Glutamatergic neuron (in vitro differentiated cells): ENCODE data around the gene RPS29. TPM values are rescaled to one million over a fixed set of nuclear protein-coding genes. Genes with fewer than 3 reads are reported as not detected.

ENCODE experiments used
- DNase-seq: peaks from one replicate; pipeline ENCODE4 v3.0.0; 2022
- H3K27ac Mint-ChIP-seq: one replicate; pipeline ENCODE4 v1.8.0; 2020; ENCODE audit warnings: mild to moderate bottlenecking, mixed read lengths, inconsistent platforms; ENCODE audit not compliant: unreplicated experiment
- H3K27me3 Mint-ChIP-seq: one replicate; pipeline ENCODE4 v1.8.0; 2020; ENCODE audit warnings: mild to moderate bottlenecking, moderate library complexity, mixed read lengths, inconsistent platforms; ENCODE audit not compliant: unreplicated experiment
- H3K36me3 Mint-ChIP-seq: one replicate; pipeline ENCODE4 v1.8.0; 2020; ENCODE audit warnings: mild to moderate bottlenecking, mixed read lengths, inconsistent platforms; ENCODE audit not compliant: unreplicated experiment
- H3K4me1 Mint-ChIP-seq: one replicate; pipeline ENCODE4 v1.8.0; 2020; ENCODE audit warnings: mild to moderate bottlenecking, low read depth, mixed read lengths, inconsistent platforms; ENCODE audit not compliant: unreplicated experiment
- H3K4me3 Mint-ChIP-seq: one replicate; pipeline ENCODE4 v1.8.0; 2020; ENCODE audit warnings: mild to moderate bottlenecking, mixed read lengths, inconsistent platforms; ENCODE audit not compliant: unreplicated experiment
- H3K9me3 Mint-ChIP-seq: one replicate; pipeline ENCODE4 v1.8.0; 2020; ENCODE audit warnings: mild to moderate bottlenecking, moderate library complexity, mixed read lengths, inconsistent platforms; ENCODE audit not compliant: unreplicated experiment
- CTCF ChIP-seq: fragments of 200-600 bp; sonication (generic); IDR thresholded peaks from one replicate; pipeline ENCODE4 v1.5.0; 2021; ENCODE audit not compliant: partially characterized antibody, unreplicated experiment
- total RNA-seq: library from RNA; stranded (reverse); fragmentation: NEBNext Ultra II Directional; extraction: Animal tissue kit (Norgen Biotek cat#: 25700); gene quantifications from one replicate; pipeline ENCODE4 v1.2.1, GENCODE V29; 2021; ENCODE audit not compliant: unreplicated experiment

The RPS29 gene
- total RNA-seq, 1 donor from 2014 or later: 635 TPM

GRCh38 chr14:49550286-49551184 lies 35.6 kb downstream of the RPS29 start:
- Mint-ChIP-seq H3K36me3 (no peaks in the 10 kb centered on the region), H3K4me1 (peaks cover 8% of the 10 kb centered on the region), H3K9me3 (no peaks in the 10 kb centered on the region), H3K4me3 (no peak overlapping the region), H3K27me3 (peaks cover 4% of the 10 kb centered on the region), H3K27ac (no peak overlapping the region)
- DNase-seq: no peak
- no peak for TF ChIP-seq CTCF

GRCh38 chr14:49549881-49550280 lies 36.3 kb downstream of the RPS29 start:
- no peaks in the 10 kb centered on the region for H3K36me3 Mint-ChIP-seq
- no peak for TF ChIP-seq CTCF
- no peak overlapping the region for H3K27ac Mint-ChIP-seq
- peaks cover 4% of the 10 kb centered on the region for H3K27me3 Mint-ChIP-seq
- H3K4me1 Mint-ChIP-seq: peaks cover 8% of the 10 kb centered on the region
- no peak overlapping the region for H3K4me3 Mint-ChIP-seq
- no peak for DNase-seq
- no peaks in the 10 kb centered on the region for H3K9me3 Mint-ChIP-seq

- no peak for TF ChIP-seq CTCF
- H3K4me1 Mint-ChIP-seq: peaks cover 8% of the 10 kb centered on the region
- no peak overlapping the region for H3K27ac Mint-ChIP-seq
- DNase-seq: no peak
- no peak overlapping the region for H3K4me3 Mint-ChIP-seq
- no peaks in the 10 kb centered on the region for H3K36me3 Mint-ChIP-seq
- no peaks in the 10 kb centered on the region for H3K9me3 Mint-ChIP-seq
- peaks cover 4% of the 10 kb centered on the region for H3K27me3 Mint-ChIP-seq
These were observed 36.7 kb downstream of the RPS29 start for GRCh38 chr14:49549446-49549845.

GRCh38 chr14:49546766-49547165 lies 39.4 kb downstream of the RPS29 start:
- TF ChIP-seq CTCF: no peak
- Mint-ChIP-seq H3K27ac (no peak overlapping the region), H3K27me3 (peaks cover 4% of the 10 kb centered on the region), H3K9me3 (peaks cover 2% of the 10 kb centered on the region), H3K4me3 (no peak overlapping the region), H3K4me1 (peaks cover 8% of the 10 kb centered on the region), H3K36me3 (peaks cover 8% of the 10 kb centered on the region)
- no peak for DNase-seq

- H3K4me3 Mint-ChIP-seq: no peak overlapping the region
These were observed 40.5 kb downstream of the RPS29 start for GRCh38 chr14:49545716-49546115.

More at GRCh38 chr14:49545716-49546115, 40.5 kb downstream of the RPS29 start:
- no peak for TF ChIP-seq CTCF
- Mint-ChIP-seq H3K36me3 (peaks cover 8% of the 10 kb centered on the region), H3K4me1 (peaks cover 6% of the 10 kb centered on the region), H3K27me3 (peaks cover 4% of the 10 kb centered on the region), H3K9me3 (peaks cover 2% of the 10 kb centered on the region), H3K27ac (no peak overlapping the region)
- DNase-seq: no peak
